Trophoblast cell (in vitro differentiated cells and primary cell): ENCODE results near the gene PKD2L2.

Experiments
- DNase-seq, 2 donors: peaks; one replicate each; pipeline ENCODE4 v3.0.0-alpha.2; 2016
- H2AFZ ChIP-seq: 2 replicates; pipeline ENCODE4 v1.6.1; 2013; ENCODE audit warnings: low read length, moderate library complexity, mild to moderate bottlenecking; ENCODE audit not compliant: insufficient read depth, poor library complexity
- H2AK5ac ChIP-seq: 2 replicates; pipeline ENCODE4 v1.6.1; 2013; ENCODE audit warnings: mild to moderate bottlenecking, low read length
- H2BK120ac ChIP-seq: 2 replicates; pipeline ENCODE4 v1.6.1; 2013; ENCODE audit warnings: low read length, mild to moderate bottlenecking, moderate library complexity; ENCODE audit not compliant: insufficient read depth, poor library complexity
- H2BK12ac ChIP-seq: 2 replicates; pipeline ENCODE4 v1.6.1; 2013; ENCODE audit warnings: mild to moderate bottlenecking, low read length, moderate library complexity
- H2BK5ac ChIP-seq: 2 replicates; pipeline ENCODE4 v1.6.1; 2013; ENCODE audit warnings: low read length, low read depth, moderate library complexity, mild to moderate bottlenecking; ENCODE audit not compliant: poor library complexity
- H3K14ac ChIP-seq: 2 replicates; pipeline ENCODE4 v1.6.1; 2013; ENCODE audit warnings: mild to moderate bottlenecking, low read length
- H3K18ac ChIP-seq: 2 replicates; pipeline ENCODE4 v1.6.1; 2013; ENCODE audit warnings: mild to moderate bottlenecking, low read length
- H3K23ac ChIP-seq: 2 replicates; pipeline ENCODE4 v1.6.1; 2013; ENCODE audit warnings: low read length
- H3K27ac ChIP-seq: 2 replicates; pipeline ENCODE4 v1.5.1; 2013; ENCODE audit warnings: low read depth, mild to moderate bottlenecking, inconsistent platforms, low read length, moderate library complexity
- H3K27me3 ChIP-seq: 2 replicates; pipeline ENCODE4 v1.6.1; 2013; ENCODE audit warnings: inconsistent platforms, mild to moderate bottlenecking, low read length, moderate library complexity; ENCODE audit not compliant: insufficient read depth
- H3K36me3 ChIP-seq, 2 experiments: 1 replicate in 1 of 2; 2 replicates in 1 of 2; pipeline ENCODE4 v1.6.1; 2013; ENCODE audit warnings: low read length in 2 of 2, mild to moderate bottlenecking in 2 of 2, moderate library complexity in 1 of 2; ENCODE audit not compliant: insufficient read depth in 2 of 2, control insufficient read depth in 1 of 2
- H3K4ac ChIP-seq: 2 replicates; pipeline ENCODE4 v1.6.1; 2013; ENCODE audit warnings: low read depth, mild to moderate bottlenecking, low read length, moderate library complexity
- H3K4me1 ChIP-seq, 2 experiments: 1 replicate in 1 of 2; 2 replicates in 1 of 2; pipeline ENCODE4 v1.6.1; 2013; ENCODE audit warnings: low read length in 2 of 2, mild to moderate bottlenecking in 2 of 2, moderate library complexity in 1 of 2; ENCODE audit not compliant: insufficient read depth in 2 of 2, control insufficient read depth in 1 of 2
- H3K4me2 ChIP-seq: 2 replicates; pipeline ENCODE4 v1.6.1; 2013; ENCODE audit warnings: inconsistent platforms, mild to moderate bottlenecking, low read length, moderate library complexity
- H3K4me3 ChIP-seq: 2 replicates; pipeline ENCODE4 v1.5.1; 2013; ENCODE audit warnings: mild to moderate bottlenecking, low read depth, low read length, inconsistent platforms
- H3K79me1 ChIP-seq: one replicate; pipeline ENCODE4 v1.6.1; 2013; ENCODE audit warnings: low read length
- H3K79me2 ChIP-seq: 2 replicates; pipeline ENCODE4 v1.6.1; 2013; ENCODE audit warnings: low read length, mild to moderate bottlenecking; ENCODE audit not compliant: control insufficient read depth, insufficient read depth, poor library complexity
- H3K9ac ChIP-seq: 2 replicates; pipeline ENCODE4 v1.6.1; 2013; ENCODE audit warnings: mild to moderate bottlenecking, low read length
- H3K9me3 ChIP-seq: 2 replicates; pipeline ENCODE4 v1.6.1; 2013; ENCODE audit warnings: low read depth, mild to moderate bottlenecking, control low read depth, inconsistent platforms, low read length; ENCODE audit not compliant: insufficient read depth
- H4K12ac ChIP-seq: 2 replicates; pipeline ENCODE4 v1.6.1; 2013; ENCODE audit warnings: low read depth, mild to moderate bottlenecking, low read length, moderate library complexity
- H4K8ac ChIP-seq: 2 replicates; pipeline ENCODE4 v1.6.1; 2013; ENCODE audit warnings: low read depth, mild to moderate bottlenecking, low read length, moderate library complexity
- H4K91ac ChIP-seq: one replicate; pipeline ENCODE4 v1.6.1; 2013; ENCODE audit warnings: low read depth, mild to moderate bottlenecking, low read length, moderate library complexity
- WGBS: extraction: QIAGEN DNeasy Blood & Tissue Kit; methylation state at CpG from one replicate; pipeline ENCODE4 v1.1.7; 2013; ENCODE audit warnings: missing lambda C conversion rate; ENCODE audit not compliant: insufficient read length, insufficient coverage; ENCODE audit errors: extremely low coverage; 5-methylcytosine and 5-hydroxymethylcytosine counted together

Gene PKD2L2

GRCh38 chr5:137866541-137867388 is 22.5 kb upstream of the PKD2L2 start:
- H2BK5ac ChIP-seq, result no peak overlapping the region
- H3K9ac ChIP-seq, result no peak overlapping the region
- H2AFZ ChIP-seq, result no peak overlapping the region
- H3K4me2 ChIP-seq, result no peak overlapping the region
- no peak overlapping the region for H3K4me3 ChIP-seq
- no peak overlapping the region for H2BK120ac ChIP-seq
- no peak overlapping the region for H2BK12ac ChIP-seq
- H4K12ac ChIP-seq, result no peak overlapping the region
- no peak overlapping the region for H3K27ac ChIP-seq
- no peak for DNase-seq
- H3K23ac ChIP-seq, result no peak overlapping the region
- no peaks in the 10 kb centered on the region for H3K9me3 ChIP-seq
- no peak overlapping the region for H4K8ac ChIP-seq
- H3K4ac ChIP-seq, result no peak overlapping the region
- WGBS, result no CpG with 5 or more reads among the region's 4 CpGs
- no peak overlapping the region for H2AK5ac ChIP-seq
- no peaks in the 10 kb centered on the region for H3K27me3 ChIP-seq
- no peaks in the 10 kb centered on the region for H3K4me1 ChIP-seq
- no peaks in the 10 kb centered on the region for H3K79me2 ChIP-seq
- no peak overlapping the region for H3K18ac ChIP-seq
- no peak overlapping the region for H3K14ac ChIP-seq
- H3K79me1 ChIP-seq, result no peaks in the 10 kb centered on the region
- no peak overlapping the region for H4K91ac ChIP-seq
- no peaks in the 10 kb centered on the region for H3K36me3 ChIP-seq

- no peak within 1 kb of the TSS for H4K91ac ChIP-seq
- no peaks in the 10 kb centered on the region for H3K27me3 ChIP-seq
- H3K79me1 ChIP-seq, result no peaks in the 10 kb centered on the region
- H2BK5ac ChIP-seq, result no peak within 1 kb of the TSS
- no peak within 1 kb of the TSS for H2BK120ac ChIP-seq
- no CpG with 5 or more reads among the region's 3 CpGs for WGBS
- no peak within 1 kb of the TSS for H4K12ac ChIP-seq
- H3K23ac ChIP-seq, result no peak within 1 kb of the TSS
- no peak within 1 kb of the TSS for H3K9ac ChIP-seq
- H2BK12ac ChIP-seq, result no peak within 1 kb of the TSS
- DNase-seq, result no peak
- no peak within 1 kb of the TSS for H3K27ac ChIP-seq
- H3K79me2 ChIP-seq, result no peaks in the 10 kb centered on the region
- H2AK5ac ChIP-seq, result no peak within 1 kb of the TSS
- no peak within 1 kb of the TSS for H4K8ac ChIP-seq
- H3K36me3 ChIP-seq, result no peaks in the 10 kb centered on the region
- H3K14ac ChIP-seq, result no peak within 1 kb of the TSS
- H3K4ac ChIP-seq, result no peak within 1 kb of the TSS
- no peak within 1 kb of the TSS for H2AFZ ChIP-seq
- no peaks in the 10 kb centered on the region for H3K4me1 ChIP-seq
- H3K4me2 ChIP-seq, result no peak within 1 kb of the TSS
- no peaks in the 10 kb centered on the region for H3K9me3 ChIP-seq
- H3K4me3 ChIP-seq, result no peak within 1 kb of the TSS
- H3K18ac ChIP-seq, result no peak within 1 kb of the TSS
Measured at GRCh38 chr5:137867664-137868063, 21.6 kb upstream of the PKD2L2 start, which contains the start of gene MYOT. Gene MYOT, plus strand, starts transcription at chr5:137867860. Its CDS starts 2,792 bp downstream, at chr5:137870652.

GRCh38 chr5:137870647-137871339 is 18.5 kb upstream of the PKD2L2 start:
- Histone ChIP-seq H3K18ac (no peak overlapping the region), H2BK12ac (no peak overlapping the region), H3K23ac (no peak overlapping the region), H3K4me2 (no peak overlapping the region), H2AK5ac (no peak overlapping the region), H3K4me3 (no peak overlapping the region), H3K14ac (no peak overlapping the region), H4K12ac (no peak overlapping the region), H3K79me2 (no peaks in the 10 kb centered on the region), H4K8ac (no peak overlapping the region), H3K4ac (no peak overlapping the region), H3K79me1 (no peaks in the 10 kb centered on the region), H3K9ac (no peak overlapping the region), H4K91ac (no peak overlapping the region), H3K27me3 (no peaks in the 10 kb centered on the region), H2BK120ac (no peak overlapping the region), H2BK5ac (no peak overlapping the region), H2AFZ (no peak overlapping the region), H3K4me1 (no peaks in the 10 kb centered on the region), H3K36me3 (no peaks in the 10 kb centered on the region), H3K9me3 (no peaks in the 10 kb centered on the region), H3K27ac (no peak overlapping the region)
- WGBS, result no CpG with 5 or more reads among the region's 7 CpGs
- no peak for DNase-seq

- Histone ChIP-seq H3K18ac (no peak overlapping the region), H3K4ac (no peak overlapping the region), H3K36me3 (no peaks in the 10 kb centered on the region), H4K8ac (no peak overlapping the region), H2BK12ac (no peak overlapping the region), H3K79me2 (no peaks in the 10 kb centered on the region), H3K79me1 (no peaks in the 10 kb centered on the region), H3K9ac (no peak overlapping the region), H4K12ac (no peak overlapping the region), H4K91ac (no peak overlapping the region), H3K4me2 (no peak overlapping the region), H3K14ac (no peak overlapping the region), H3K9me3 (no peaks in the 10 kb centered on the region), H3K4me1 (no peaks in the 10 kb centered on the region), H2AK5ac (no peak overlapping the region), H2AFZ (no peak overlapping the region), H2BK120ac (no peak overlapping the region), H3K23ac (no peak overlapping the region), H3K27me3 (no peaks in the 10 kb centered on the region), H2BK5ac (no peak overlapping the region), H3K4me3 (no peak overlapping the region), H3K27ac (no peak overlapping the region)
- no CpG with 5 or more reads among the region's 3 CpGs for WGBS
- DNase-seq, result no peak
Measured at GRCh38 chr5:137871571-137871970, 17.7 kb upstream of the PKD2L2 start.
